Naive thymus-derived CD4-positive, alpha-beta T cell (primary cell): ENCODE measurements around the gene TIAM1. TPM values are rescaled to one million over a fixed set of nuclear protein-coding genes. Genes with fewer than 3 reads are reported as not detected.

Experiments
- ATAC-seq: fragments of 150-1000 bp; cut with Tn5 transposase; 2 replicates; pipeline ENCODE4 v1.10.0; 2021; ENCODE audit warnings: mild to moderate bottlenecking, moderate library complexity
- CTCF ChIA-PET: fragments of 350-600 bp; sonication (Branson Sonifier 250); formaldehyde crosslinking; loops from one replicate; lab custom pipeline; 2021; ENCODE audit warnings: antibody characterized with exemption; lab: Charles Lee
- POLR2A ChIA-PET: fragments of 350-600 bp; sonication (Branson Sonifier 250); formaldehyde crosslinking; loops from one replicate; lab custom pipeline; 2021; ENCODE audit warnings: antibody characterized with exemption, inconsistent platforms; lab: Charles Lee
- DNase-seq, 9 donors: peaks; one replicate each; pipeline versions ENCODE4 v3.0.0 to v3.0.0-alpha.2; 2020 to 2022; ENCODE audit warnings: mixed read lengths in 1 of 9
- H3K27ac ChIP-seq: one replicate; pipeline ENCODE4 v1.7.0; 2013; ENCODE audit warnings: mild to moderate bottlenecking, low read depth, low read length, moderate library complexity
- H3K27me3 ChIP-seq, 2 donors: one replicate each; pipeline ENCODE4 v1.7.0; 2013; ENCODE audit warnings: low read length in 2 of 2, mild to moderate bottlenecking in 2 of 2, moderate library complexity in 2 of 2; ENCODE audit not compliant: control insufficient read depth in 2 of 2, insufficient read depth in 2 of 2
- H3K36me3 ChIP-seq, 3 experiments: 1 replicate in 2 of 3; 2 replicates in 1 of 3; pipeline ENCODE4 v1.7.0; 2013; ENCODE audit warnings: low read length in 3 of 3, mild to moderate bottlenecking in 3 of 3, moderate library complexity in 1 of 3; ENCODE audit not compliant: insufficient read depth in 3 of 3, control insufficient read depth in 2 of 3
- H3K4me1 ChIP-seq, 2 donors: one replicate each; pipeline ENCODE4 v1.7.0; 2013; ENCODE audit warnings: low read length in 2 of 2, mild to moderate bottlenecking in 2 of 2, moderate library complexity in 1 of 2; ENCODE audit not compliant: control insufficient read depth in 2 of 2, insufficient read depth in 2 of 2
- H3K4me3 ChIP-seq: 2 replicates; pipeline ENCODE4 v1.7.0; 2013; ENCODE audit warnings: mild to moderate bottlenecking, low read length
- H3K9me3 ChIP-seq, 3 experiments: 1 replicate in 2 of 3; 2 replicates in 1 of 3; pipeline ENCODE4 v1.7.0; 2013; ENCODE audit warnings: low read length in 3 of 3; ENCODE audit not compliant: control insufficient read depth in 2 of 3
- H3K27ac Mint-ChIP-seq, 9 donors: one replicate each; pipeline ENCODE4 v1.8.0; 2020 to 2022; ENCODE audit warnings: mixed read lengths in 9 of 9, mild to moderate bottlenecking in 8 of 9, moderate library complexity in 5 of 9, inconsistent platforms in 2 of 9
- H3K27me3 Mint-ChIP-seq, 5 donors: one replicate each; pipeline ENCODE4 v1.8.0; 2021 to 2022; ENCODE audit warnings: mixed read lengths in 5 of 5, mild to moderate bottlenecking in 1 of 5
- H3K36me3 Mint-ChIP-seq, 5 donors: one replicate each; pipeline ENCODE4 v1.8.0; 2020 to 2022; ENCODE audit warnings: mixed read lengths in 5 of 5, mild to moderate bottlenecking in 3 of 5, inconsistent platforms in 1 of 5
- H3K4me1 Mint-ChIP-seq, 7 donors: one replicate each; pipeline ENCODE4 v1.8.0; 2020 to 2022; ENCODE audit warnings: mixed read lengths in 7 of 7, mild to moderate bottlenecking in 3 of 7, inconsistent platforms in 1 of 7
- H3K4me3 Mint-ChIP-seq, 10 donors: one replicate each; pipeline ENCODE4 v1.8.0; 2020 to 2022; ENCODE audit warnings: mild to moderate bottlenecking in 10 of 10, mixed read lengths in 10 of 10, moderate library complexity in 6 of 10, inconsistent platforms in 2 of 10
- H3K9me3 Mint-ChIP-seq, 11 donors: one replicate each; pipeline ENCODE4 v1.8.0; 2020 to 2022; ENCODE audit warnings: mixed read lengths in 11 of 11, mild to moderate bottlenecking in 4 of 11, inconsistent platforms in 1 of 11, moderate library complexity in 1 of 11
- intact Hi-C, 2 donors: fragments of 100-400 bp; cut with micrococcal nuclease; formaldehyde crosslinking; loops; one replicate each; pipeline ENCODE4 v1.15.1; 2023
- polyA plus RNA-seq, 2 donors: library from polyadenylated mRNA; unstranded; fragments of 300-500 nt; fragmentation: Illumina TruSeq; gene quantifications; one replicate each; pipeline ENCODE4 v1.2.3, GENCODE V29; 2021
- total RNA-seq, 6 experiments: library from RNA in 5 of 6; stranded (reverse) in 5 of 6; gene quantifications; 1 replicate in 5 of 6; 2 replicates in 1 of 6; pipeline ENCODE4 v1.2.3 and lab custom pipeline; 2021 to 2026

Gene TIAM1
- total and polyA plus RNA-seq, 7 experiments from 2014 or later, result 24.8 to 103 (median 73.9) TPM

DNA sequence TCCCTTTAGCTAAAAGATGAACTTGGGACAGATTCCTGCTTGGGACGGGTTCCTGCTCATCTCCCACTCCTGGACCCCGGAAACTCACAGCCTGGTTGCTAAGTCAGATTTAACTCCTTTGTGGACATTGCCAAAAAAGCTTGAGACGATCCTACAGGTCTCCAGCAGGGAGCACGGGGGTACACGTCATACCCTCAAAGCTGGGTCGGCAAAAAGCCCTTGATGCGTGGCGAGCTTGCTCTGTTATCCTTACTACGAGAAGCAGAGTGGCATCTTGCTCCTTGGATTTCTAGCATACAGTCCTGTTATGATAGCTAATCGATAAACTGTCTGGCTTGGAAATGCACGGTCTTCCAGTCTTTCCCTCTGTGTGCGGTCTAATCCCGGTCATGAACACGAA, 244.9 kb downstream of the TIAM1 start:
- peaks cover 2 to 10% (median 6%) of the 10 kb centered on the region in 11 donors for H3K9me3 Mint-ChIP-seq
- ChIA-PET POLR2A (interaction anchor here (0.5 to 1.7 kb wide), 6 partner anchors 10 to 299 kb away, joined by 3 to 7 read pairs (median 4); no protein-coding TSS in a partner anchor), CTCF (interaction anchor here (0.6 to 3.8 kb wide), 29 partner anchors 9 to 710 kb away, joined by 3 to 49 read pairs (median 4); no protein-coding TSS in a partner anchor)
- DNase-seq (no peak), ATAC-seq (no peak)
- H3K36me3 ChIP-seq, result no peaks in the 10 kb centered on the region
- no peaks in the 10 kb centered on the region for H3K27me3 ChIP-seq
- H3K4me1 ChIP-seq, result peaks cover 5 to 24% of the 10 kb centered on the region in 2 donors
- intact Hi-C loops, result loop anchor here in 1 of 2 donors (2.0 to 5.0 kb wide), 4 partner anchors 34 to 482 kb away; no protein-coding TSS in a partner anchor
- H3K9me3 ChIP-seq, result no peaks in the 10 kb centered on the region
- peaks cover 0 to 11% (median 6%) of the 10 kb centered on the region in 5 donors for H3K27me3 Mint-ChIP-seq
- H3K4me3 Mint-ChIP-seq, result peak overlapping the region in 1 of 10 donors; percentile 42
- peaks cover 0 to 12% (median 6%) of the 10 kb centered on the region in 5 donors for H3K36me3 Mint-ChIP-seq
- H3K4me1 Mint-ChIP-seq, result peaks cover 16 to 40% (median 34%) of the 10 kb centered on the region in 7 donors
- H3K27ac ChIP-seq, result no peak overlapping the region
- peak overlapping the region in 1 of 9 donors; percentile 57 for H3K27ac Mint-ChIP-seq
- no peak overlapping the region for H3K4me3 ChIP-seq

DNA sequence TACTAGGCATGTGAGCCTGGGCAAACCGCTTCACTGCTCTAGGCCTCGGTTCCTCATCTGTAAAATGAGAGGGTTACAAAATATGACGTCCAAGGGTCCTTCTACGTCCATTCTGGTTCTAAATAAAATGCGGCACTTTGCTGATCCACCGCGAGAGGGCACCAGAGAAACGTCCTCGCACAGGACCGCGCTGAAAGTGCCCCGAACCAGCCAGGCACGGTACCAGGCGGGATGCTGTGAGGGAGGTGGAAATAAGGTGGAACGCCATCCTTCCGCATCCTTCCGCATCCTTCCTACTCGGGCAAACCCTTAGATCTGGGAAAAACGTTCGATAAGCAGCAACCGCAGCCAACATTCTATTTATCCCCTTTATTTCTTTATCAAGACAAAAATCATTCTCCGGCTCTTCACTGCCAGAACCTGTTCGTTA, 245.5 kb downstream of the TIAM1 start:
- Histone ChIP-seq H3K4me3 (no peak overlapping the region), H3K36me3 (no peaks in the 10 kb centered on the region), H3K27me3 (no peaks in the 10 kb centered on the region), H3K4me1 (peaks cover 3 to 19% of the 10 kb centered on the region in 2 donors), H3K9me3 (no peaks in the 10 kb centered on the region), H3K27ac (no peak overlapping the region)
- POLR2A ChIA-PET, result interaction anchor here (0.9 to 1.7 kb wide), 4 partner anchors 10 to 86 kb away, joined by 3 to 7 read pairs (median 4); no protein-coding TSS in a partner anchor
- H3K4me3 Mint-ChIP-seq, result peak overlapping the region in 4 of 10 donors; percentile 15 to 56 (median 46)
- peaks cover 0 to 15% (median 6%) of the 10 kb centered on the region in 5 donors for H3K27me3 Mint-ChIP-seq
- H3K4me1 Mint-ChIP-seq, result peaks cover 12 to 35% (median 28%) of the 10 kb centered on the region in 7 donors
- H3K9me3 Mint-ChIP-seq, result peaks cover 2 to 10% (median 6%) of the 10 kb centered on the region in 11 donors
- intact Hi-C loops, result loop anchor here (1.0 to 5.0 kb wide), 9 partner anchors 34 to 506 kb away; no protein-coding TSS in a partner anchor
- ATAC-seq, result peak; percentile 91
- CTCF ChIA-PET, result interaction anchor here (0.6 to 3.8 kb wide), 21 partner anchors 8 to 506 kb away, joined by 3 to 49 read pairs (median 5); no protein-coding TSS in a partner anchor
- peak; percentile 44 to 77 (median 62) for DNase-seq
- H3K36me3 Mint-ChIP-seq, result peaks cover 0 to 12% (median 10%) of the 10 kb centered on the region in 5 donors
- H3K27ac Mint-ChIP-seq, result peak overlapping the region in 1 of 9 donors; percentile 62

DNA sequence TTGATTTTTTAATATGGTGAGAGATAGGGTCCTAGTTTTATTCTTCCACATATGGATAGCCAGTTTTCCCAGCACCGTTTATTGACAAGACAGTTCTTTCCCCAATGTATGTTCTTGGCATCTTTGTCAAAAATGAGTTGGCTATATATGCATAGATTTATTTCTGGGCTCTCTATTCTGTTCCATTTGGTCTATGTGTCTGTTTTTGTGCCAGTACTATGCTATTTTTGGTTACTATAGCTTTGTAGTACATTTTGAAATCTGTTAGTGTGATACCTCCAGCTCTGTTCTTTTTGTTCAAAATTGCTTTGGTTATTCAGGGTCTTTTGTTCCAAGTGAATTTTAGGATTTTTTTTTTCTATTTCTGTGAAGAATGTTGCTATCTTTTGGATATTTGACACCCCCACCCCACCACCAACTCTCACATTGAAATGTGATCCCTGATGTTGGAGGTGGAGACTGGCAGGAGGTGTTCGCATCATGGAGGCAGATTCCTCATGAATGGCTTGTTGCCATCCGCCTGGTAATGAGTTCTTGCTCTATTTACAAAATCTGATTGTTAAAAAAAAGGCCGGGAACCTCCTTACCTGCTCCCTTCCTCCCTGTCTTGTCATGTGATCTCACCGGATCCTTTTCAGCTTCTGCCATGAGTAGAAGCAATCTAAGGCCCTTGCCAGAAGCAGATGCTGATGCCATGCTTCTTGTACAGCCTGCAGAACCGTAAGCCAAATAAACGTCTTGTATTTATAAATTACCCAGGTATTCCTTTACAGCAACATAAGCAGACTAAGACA, 251.0 kb downstream of the TIAM1 start:
- intact Hi-C loops, result no loop called here
- Mint-ChIP-seq H3K27me3 (peaks cover 6 to 47% (median 10%) of the 10 kb centered on the region in 5 donors), H3K9me3 (peaks cover 2 to 10% (median 6%) of the 10 kb centered on the region in 11 donors), H3K4me3 (no peak overlapping the region), H3K27ac (no peak overlapping the region), H3K4me1 (peaks cover 0 to 2% (median 0%) of the 10 kb centered on the region in 7 donors), H3K36me3 (peaks cover 0 to 12% (median 10%) of the 10 kb centered on the region in 5 donors)
- DNase-seq, result no peak
- POLR2A ChIA-PET, result no interaction called here
- no peak overlapping the region for H3K27ac ChIP-seq
- no peak overlapping the region for H3K4me3 ChIP-seq
- H3K27me3 ChIP-seq, result no peaks in the 10 kb centered on the region
- no peaks in the 10 kb centered on the region for H3K36me3 ChIP-seq
- no peaks in the 10 kb centered on the region for H3K4me1 ChIP-seq
- no peak for ATAC-seq
- H3K9me3 ChIP-seq, result no peaks in the 10 kb centered on the region
- CTCF ChIA-PET, result interaction anchor here (0.7 kb wide), 1 partner anchor 130 kb away, joined by 3 read pairs; no protein-coding TSS in a partner anchor

DNA sequence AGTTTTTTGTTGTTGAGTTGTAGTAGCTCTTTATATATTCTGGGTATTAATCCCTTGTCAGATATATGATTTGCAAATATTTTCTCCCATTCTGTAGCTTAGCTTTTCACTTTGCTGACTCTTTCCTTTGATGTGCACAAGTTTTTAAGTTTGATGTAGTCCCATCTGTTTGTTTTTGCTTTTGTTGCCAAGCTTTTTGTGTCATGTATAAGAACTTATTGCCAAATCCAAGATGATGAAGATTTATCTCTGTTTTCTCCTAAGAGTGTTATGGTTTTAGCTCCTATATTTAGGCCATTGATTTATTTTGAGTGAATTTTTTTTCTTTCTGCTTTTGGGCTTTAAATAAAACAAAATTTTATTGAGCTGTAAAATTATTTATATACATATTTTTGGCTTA, 253.7 kb downstream of the TIAM1 start:
- intact Hi-C loops, result no loop called here
- no peak overlapping the region for H3K27ac ChIP-seq
- no peak overlapping the region for H3K27ac Mint-ChIP-seq
- DNase-seq, result no peak
- no peak overlapping the region for H3K4me3 Mint-ChIP-seq
- H3K4me1 Mint-ChIP-seq, result peaks cover 0 to 17% (median 9%) of the 10 kb centered on the region in 7 donors
- no peaks in the 10 kb centered on the region for H3K4me1 ChIP-seq
- no peak overlapping the region for H3K4me3 ChIP-seq
- H3K9me3 ChIP-seq, result no peaks in the 10 kb centered on the region
- POLR2A ChIA-PET, result interaction anchor here (0.6 kb wide), 2 partner anchors 83 to 106 kb away, joined by 3 read pairs; no protein-coding TSS in a partner anchor
- peaks cover 2 to 8% (median 6%) of the 10 kb centered on the region in 11 donors for H3K9me3 Mint-ChIP-seq
- no peaks in the 10 kb centered on the region for H3K27me3 ChIP-seq
- H3K27me3 Mint-ChIP-seq, result peaks cover 6 to 55% (median 10%) of the 10 kb centered on the region in 5 donors
- CTCF ChIA-PET, result interaction anchor here (1.4 to 1.5 kb wide), 2 partner anchors 9 to 491 kb away, joined by 3 to 5 read pairs; no protein-coding TSS in a partner anchor
- ATAC-seq, result no peak
- H3K36me3 ChIP-seq, result no peaks in the 10 kb centered on the region
- peaks cover 0 to 10% (median 6%) of the 10 kb centered on the region in 5 donors for H3K36me3 Mint-ChIP-seq

DNA sequence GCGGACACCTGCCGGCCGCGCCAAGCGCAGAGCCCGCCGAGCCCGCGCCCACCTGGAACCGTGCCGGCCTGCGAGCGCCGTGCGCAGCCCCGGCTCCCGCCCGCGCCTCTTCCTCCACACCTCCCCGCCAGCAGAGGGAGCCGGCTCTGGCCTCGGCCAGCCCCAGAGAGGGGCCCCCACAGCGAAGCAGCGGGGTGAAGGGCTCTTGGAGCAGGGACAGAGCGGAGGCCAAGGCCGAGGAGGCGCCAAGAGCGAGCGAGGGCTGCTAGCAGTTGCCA, 255.6 kb downstream of the TIAM1 start:
- H3K9me3 Mint-ChIP-seq, result peaks cover 0 to 2% (median 0%) of the 10 kb centered on the region in 11 donors
- Histone ChIP-seq H3K4me3 (no peak overlapping the region), H3K27me3 (no peaks in the 10 kb centered on the region), H3K36me3 (no peaks in the 10 kb centered on the region), H3K4me1 (no peaks in the 10 kb centered on the region), H3K9me3 (no peaks in the 10 kb centered on the region), H3K27ac (no peak overlapping the region)
- no peak overlapping the region for H3K4me3 Mint-ChIP-seq
- intact Hi-C loops, result loop anchor here in 1 of 2 donors (5.0 kb wide), 1 partner anchor 1996 kb away; no protein-coding TSS in a partner anchor
- DNase-seq (peak in 1 of 9 donors; percentile 6), ATAC-seq (no peak)
- no peak overlapping the region for H3K27ac Mint-ChIP-seq
- no peaks in the 10 kb centered on the region for H3K36me3 Mint-ChIP-seq
- peaks cover 0 to 17% (median 9%) of the 10 kb centered on the region in 7 donors for H3K4me1 Mint-ChIP-seq
- ChIA-PET POLR2A (no interaction called here), CTCF (interaction anchor here (0.9 kb wide), 1 partner anchor 9 kb away, joined by 4 read pairs; no protein-coding TSS in a partner anchor)
- H3K27me3 Mint-ChIP-seq, result peaks cover 0 to 42% (median 4%) of the 10 kb centered on the region in 5 donors
